Measurements from ENCODE around the gene ZBTB16.

ZBTB16 gene

GRCh38 chr11:114058026-114058706 is 1.3 kb upstream of the ZBTB16 start:
- Histone ChIP-seq H2AFZ (ENCODE audit: low read depth, low read length) (no peak overlapping the region), H3K79me2 (ENCODE audit: insufficient read depth, low read length) (no peaks in the 10 kb centered on the region), H3K9me3 (ENCODE audit: insufficient read depth, low read length, severe bottlenecking) (no peaks in the 10 kb centered on the region), H3K27me3 (ENCODE audit: insufficient read depth, low read length, poor library complexity) (peaks cover 11% of the 10 kb centered on the region), H4K20me1 (ENCODE audit: insufficient read depth, low read length) (no peaks in the 10 kb centered on the region), H3K4me1 (ENCODE audit: insufficient read depth, low read length) (no peaks in the 10 kb centered on the region), H3K4me3 (ENCODE audit: low read depth in 1 of 2, low read length in 2 of 2) (no peak overlapping the region), H3K27ac (ENCODE audit: low read length) (no peak overlapping the region), H3K9ac (ENCODE audit: low read depth, low read length) (no peak overlapping the region), H3K36me3 (ENCODE audit: insufficient read depth, low read length) (no peaks in the 10 kb centered on the region), H3K4me2 (ENCODE audit: insufficient read depth, low read length) (no peak overlapping the region)
- ATAC-seq (ENCODE audit: insufficient read depth, low read depth) (no peak), DNase-seq (no peak)
- TF ChIP-seq EZH2 (IDR thresholded peaks at IDR 0.05; ENCODE audit: borderline replicate concordance, low read depth, low read length, severe bottlenecking) (no peak), CTCF (IDR thresholded peaks at IDR 0.05; ENCODE audit: borderline replicate concordance, extremely low read depth, low read length, poor library complexity, severe bottlenecking) (no peak)

DNA sequence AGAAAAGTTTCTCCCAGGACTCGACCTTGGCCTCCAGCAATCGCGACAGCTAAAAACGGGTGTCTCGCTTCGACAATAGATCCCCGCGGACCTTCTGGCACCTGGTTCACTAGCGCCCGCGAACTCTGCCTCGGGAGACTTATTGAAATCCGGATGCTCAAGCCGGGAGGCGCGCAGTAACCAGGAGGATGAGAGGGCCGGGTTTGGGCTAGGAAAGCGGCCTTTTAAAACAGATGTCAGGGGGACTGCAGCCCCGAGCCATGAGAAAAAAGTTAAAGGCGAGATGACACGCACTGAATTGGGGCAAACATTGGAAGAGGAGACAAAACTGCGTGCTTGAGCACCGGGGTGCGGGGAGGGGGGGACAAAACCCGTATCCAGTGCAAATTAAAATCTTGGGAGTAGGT is 637 bp upstream of the ZBTB16 start:
- Histone ChIP-seq H3K4me1 (ENCODE audit: insufficient read depth, low read length) (no peaks in the 10 kb centered on the region), H3K9ac (ENCODE audit: low read depth, low read length) (no peak overlapping the region), H3K79me2 (ENCODE audit: insufficient read depth, low read length) (no peaks in the 10 kb centered on the region), H3K36me3 (ENCODE audit: insufficient read depth, low read length) (no peaks in the 10 kb centered on the region), H3K4me3 (ENCODE audit: low read depth in 1 of 2, low read length in 2 of 2) (no peak overlapping the region), H3K27ac (ENCODE audit: low read length) (no peak overlapping the region), H3K4me2 (ENCODE audit: insufficient read depth, low read length) (no peak overlapping the region), H2AFZ (ENCODE audit: low read depth, low read length) (no peak overlapping the region), H4K20me1 (ENCODE audit: insufficient read depth, low read length) (no peaks in the 10 kb centered on the region), H3K9me3 (ENCODE audit: insufficient read depth, low read length, severe bottlenecking) (no peaks in the 10 kb centered on the region), H3K27me3 (ENCODE audit: insufficient read depth, low read length, poor library complexity) (peaks cover 11% of the 10 kb centered on the region)
- TF ChIP-seq CTCF (IDR thresholded peaks at IDR 0.05; ENCODE audit: borderline replicate concordance, extremely low read depth, low read length, poor library complexity, severe bottlenecking): no peak
- TF ChIP-seq EZH2 (IDR thresholded peaks at IDR 0.05; ENCODE audit: borderline replicate concordance, low read depth, low read length, severe bottlenecking): no peak
- ATAC-seq (ENCODE audit: insufficient read depth, low read depth): no peak
- no peak for DNase-seq

DNA sequence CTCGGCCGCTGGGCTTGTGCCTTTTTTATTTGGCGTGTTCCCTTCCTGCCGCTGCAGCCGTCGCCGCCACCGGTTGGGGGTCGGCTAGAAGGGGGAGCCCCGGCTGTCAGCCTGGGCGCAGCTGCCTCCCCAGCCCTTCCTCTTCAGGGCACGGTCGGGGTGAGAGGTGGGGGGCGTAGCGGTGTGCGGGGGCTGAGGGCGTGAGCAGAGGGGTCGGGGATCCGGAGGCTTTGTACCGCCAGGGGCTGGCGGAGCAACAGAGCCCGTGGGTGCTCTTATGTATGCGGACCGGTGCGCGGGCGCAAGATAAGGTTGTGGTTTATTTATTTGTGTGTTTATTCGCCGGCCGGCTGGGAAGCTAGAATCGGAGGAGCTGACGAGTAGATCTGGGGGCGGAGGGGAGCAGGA is 477 bp downstream of the ZBTB16 start:
- Histone ChIP-seq H3K4me2 (ENCODE audit: insufficient read depth, low read length) (no peak overlapping the region), H3K27me3 (ENCODE audit: insufficient read depth, low read length, poor library complexity) (peaks cover 10% of the 10 kb centered on the region), H3K4me1 (ENCODE audit: insufficient read depth, low read length) (no peaks in the 10 kb centered on the region), H3K36me3 (ENCODE audit: insufficient read depth, low read length) (no peaks in the 10 kb centered on the region), H2AFZ (ENCODE audit: low read depth, low read length) (no peak overlapping the region), H3K9me3 (ENCODE audit: insufficient read depth, low read length, severe bottlenecking) (no peaks in the 10 kb centered on the region), H3K9ac (ENCODE audit: low read depth, low read length) (no peak overlapping the region), H3K27ac (ENCODE audit: low read length) (no peak overlapping the region), H3K79me2 (ENCODE audit: insufficient read depth, low read length) (no peaks in the 10 kb centered on the region), H4K20me1 (ENCODE audit: insufficient read depth, low read length) (no peaks in the 10 kb centered on the region), H3K4me3 (ENCODE audit: low read depth in 1 of 2, low read length in 2 of 2) (no peak overlapping the region)
- ATAC-seq (ENCODE audit: insufficient read depth, low read depth): no peak
- no peak for DNase-seq
- TF ChIP-seq CTCF (IDR thresholded peaks at IDR 0.05; ENCODE audit: borderline replicate concordance, extremely low read depth, low read length, poor library complexity, severe bottlenecking) (no peak), EZH2 (IDR thresholded peaks at IDR 0.05; ENCODE audit: borderline replicate concordance, low read depth, low read length, severe bottlenecking) (no peak)

Measured in DND-41 (cell line).